HepG2 (cell line): ENCODE results near the gene ATP11A. TPM values are rescaled to one million over a fixed set of nuclear protein-coding genes. Genes with fewer than 3 reads are reported as not detected.
A peak's percentile ranks its signal among the peaks of the same experiment; 100 is the strongest.

Experiments
- ASH2L ChIP-seq: fragments of 300-600, 200-600 bp; sonication (generic); IDR thresholded peaks from 2 replicates; pipeline ENCODE4 v1.7.0; 2017; ENCODE audit warnings: low read depth, mild to moderate bottlenecking, moderate library complexity, mixed read lengths, low read length; ENCODE audit not compliant: insufficient read length
- FOXO4 ChIP-seq: sonication (generic); formaldehyde crosslinking; conservative IDR thresholded peaks from 2 replicates; pipeline ENCODE4 v1.8.1; 2023; ENCODE audit warnings: missing genetic modification reagents
- KDM3A ChIP-seq: IDR thresholded peaks from 2 replicates; pipeline ENCODE4 v1.6.1; 2018; ENCODE audit warnings: low read depth, missing compliant biosample characterization
- NCOR1 ChIP-seq: fragments of 200-600 bp; sonication (generic); IDR thresholded peaks from 2 replicates; pipeline ENCODE4 v1.7.0; 2017; ENCODE audit warnings: antibody characterized with exemption, low read length, borderline replicate concordance
- THAP7 ChIP-seq: sonication (generic); formaldehyde crosslinking; IDR thresholded peaks from 2 replicates; pipeline ENCODE4 v1.8.1; 2023; ENCODE audit warnings: mild to moderate bottlenecking, missing genetic modification reagents
- ZEB1 ChIP-seq: IDR thresholded peaks from 2 replicates; pipeline ENCODE4 v1.6.1; 2012; ENCODE audit warnings: mild to moderate bottlenecking, low read depth, inconsistent platforms; ENCODE audit not compliant: insufficient replicate concordance
- ZFP36L2 ChIP-seq: sonication (generic); formaldehyde crosslinking; IDR thresholded peaks from 2 replicates; pipeline ENCODE4 v1.4.0; 2020; ENCODE audit warnings: missing genetic modification reagents
- ZNF101 ChIP-seq: sonication (generic); formaldehyde crosslinking; IDR thresholded peaks from 2 replicates; pipeline ENCODE4 v1.4.0; 2020; ENCODE audit warnings: mild to moderate bottlenecking, low read depth, missing genetic modification reagents, borderline replicate concordance
- ZNF432 ChIP-seq: sonication (generic); formaldehyde crosslinking; IDR thresholded peaks from 2 replicates; pipeline ENCODE4 v1.5.0; 2020; ENCODE audit warnings: missing genetic modification reagents, mild to moderate bottlenecking, borderline replicate concordance
- ZNF44 ChIP-seq: sonication (generic); formaldehyde crosslinking; IDR thresholded peaks from 2 replicates; pipeline ENCODE4 v1.5.1; 2020; ENCODE audit warnings: mild to moderate bottlenecking, missing genetic modification reagents
- ZNF674 ChIP-seq: sonication (generic); formaldehyde crosslinking; IDR thresholded peaks from 2 replicates; pipeline ENCODE4 v1.5.0; 2020; ENCODE audit warnings: low read depth, mild to moderate bottlenecking, missing genetic modification reagents
- ZNF687 ChIP-seq: sonication (generic); formaldehyde crosslinking; IDR thresholded peaks from 2 replicates; pipeline ENCODE4 v1.5.1; 2020; ENCODE audit warnings: mild to moderate bottlenecking, missing genetic modification reagents, moderate library complexity
- ZNF792 ChIP-seq: IDR thresholded peaks from 2 replicates; pipeline ENCODE4 v1.6.1; 2016
- ZUFSP ChIP-seq: sonication (generic); formaldehyde crosslinking; IDR thresholded peaks from 2 replicates; pipeline ENCODE4 v1.9.0; 2021; ENCODE audit warnings: missing genetic modification reagents, mild to moderate bottlenecking, borderline replicate concordance
- polyA plus RNA-seq, 8 experiments: library from polyadenylated mRNA; depleted of rRNA in 3 of 8; stranded (reverse) in 7 of 8; unstranded in 1 of 8; fragments of >200 nt; fragmentation: Illumina TruSeq in 4 of 8; extraction: Trizol in 4 of 8; gene quantifications; 2 replicates each; pipeline versions ENCODE4 v1.2.1 to v1.2.3, GENCODE V29; 2011 to 2016; ENCODE audit warnings: low read depth in 4 of 8, missing spikeins in 1 of 8, mixed read lengths in 1 of 8; ENCODE audit not compliant: insufficient read depth in 1 of 8
- total RNA-seq, 5 experiments: library from RNA; depleted of rRNA; stranded (reverse); fragments of >200 nt; fragmentation: Illumina TruSeq; extraction: Trizol; gene quantifications; 2 replicates each; pipeline ENCODE4 v1.2.3, GENCODE V29; 2016; ENCODE audit warnings: low read depth in 1 of 5
- TF ChIP-seq, protein P1 (sequence below): sonication (generic); formaldehyde crosslinking; IDR thresholded peaks from 2 replicates; pipeline ENCODE4 v1.8.0; 2023; ENCODE audit warnings: mild to moderate bottlenecking, missing genetic modification reagents
- TF ChIP-seq, protein P2 (sequence below), 2 experiments: IDR thresholded peaks; 2 replicates each; pipeline ENCODE4 v1.6.1; 2011 to 2012; ENCODE audit warnings: low read length in 2 of 2, borderline replicate concordance in 1 of 2, low read depth in 1 of 2, mild to moderate bottlenecking in 1 of 2, moderate library complexity in 1 of 2

The ATP11A gene
- total and polyA plus RNA-seq, 2 of the 13 experiments (the other 11 are each of a cell fraction or from before 2014, with no cell fraction given) = 18.4 to 20.1 TPM

DNA sequence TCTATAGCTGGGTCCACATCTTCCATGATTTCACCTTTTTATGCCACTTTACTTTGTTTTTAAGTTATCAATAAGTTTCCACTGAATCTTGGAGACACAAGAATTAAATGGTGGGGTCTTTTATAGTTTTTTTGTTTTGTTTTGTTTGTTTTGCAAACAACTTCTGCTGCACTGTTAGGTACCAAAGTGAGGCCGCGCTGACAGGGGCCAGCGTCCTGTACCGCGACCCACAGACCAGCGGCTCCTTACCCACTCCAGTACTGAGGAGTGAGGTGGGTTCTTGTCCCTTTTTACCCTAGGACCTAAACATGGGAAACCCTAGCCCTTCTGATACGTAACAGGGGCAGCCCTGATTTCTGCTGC lies 203.3 kb downstream of the ATP11A start (continued):
- TF ChIP-seq, protein P1, sequence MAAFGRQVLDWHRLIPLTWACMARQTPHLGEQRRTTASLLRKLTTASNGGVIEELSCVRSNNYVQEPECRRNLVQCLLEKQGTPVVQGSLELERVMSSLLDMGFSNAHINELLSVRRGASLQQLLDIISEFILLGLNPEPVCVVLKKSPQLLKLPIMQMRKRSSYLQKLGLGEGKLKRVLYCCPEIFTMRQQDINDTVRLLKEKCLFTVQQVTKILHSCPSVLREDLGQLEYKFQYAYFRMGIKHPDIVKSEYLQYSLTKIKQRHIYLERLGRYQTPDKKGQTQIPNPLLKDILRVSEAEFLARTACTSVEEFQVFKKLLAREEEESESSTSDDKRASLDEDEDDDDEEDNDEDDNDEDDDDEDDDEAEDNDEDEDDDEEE (CRISPR knock-in tag) = no peak
- TF ChIP-seq ZNF687 (CRISPR knock-in tag) (0 out of 2 replicates have a peak, but pooled peaks have one; percentile 8), ASH2L (peak; percentile 53), ZNF101 (no peak), ZEB1 (peak; percentile 56), NCOR1 (peak; percentile 74), KDM3A (no peak), ZUFSP (CRISPR knock-in tag) (no peak), ZNF674 (CRISPR knock-in tag) (0 out of 2 replicates have a peak, but pooled peaks have one; percentile 51), ZNF44 (CRISPR knock-in tag) (0 out of 2 replicates have a peak, but pooled peaks have one; percentile 26), ZFP36L2 (no peak), THAP7 (CRISPR knock-in tag) (0 out of 2 replicates have a peak, but pooled peaks have one; percentile 17), ZNF432 (no peak), ZNF792 (peak; percentile 1; the same call in 1 of the 2 replicates), FOXO4 (CRISPR knock-in tag) (no peak)
- TF ChIP-seq, protein P2, sequence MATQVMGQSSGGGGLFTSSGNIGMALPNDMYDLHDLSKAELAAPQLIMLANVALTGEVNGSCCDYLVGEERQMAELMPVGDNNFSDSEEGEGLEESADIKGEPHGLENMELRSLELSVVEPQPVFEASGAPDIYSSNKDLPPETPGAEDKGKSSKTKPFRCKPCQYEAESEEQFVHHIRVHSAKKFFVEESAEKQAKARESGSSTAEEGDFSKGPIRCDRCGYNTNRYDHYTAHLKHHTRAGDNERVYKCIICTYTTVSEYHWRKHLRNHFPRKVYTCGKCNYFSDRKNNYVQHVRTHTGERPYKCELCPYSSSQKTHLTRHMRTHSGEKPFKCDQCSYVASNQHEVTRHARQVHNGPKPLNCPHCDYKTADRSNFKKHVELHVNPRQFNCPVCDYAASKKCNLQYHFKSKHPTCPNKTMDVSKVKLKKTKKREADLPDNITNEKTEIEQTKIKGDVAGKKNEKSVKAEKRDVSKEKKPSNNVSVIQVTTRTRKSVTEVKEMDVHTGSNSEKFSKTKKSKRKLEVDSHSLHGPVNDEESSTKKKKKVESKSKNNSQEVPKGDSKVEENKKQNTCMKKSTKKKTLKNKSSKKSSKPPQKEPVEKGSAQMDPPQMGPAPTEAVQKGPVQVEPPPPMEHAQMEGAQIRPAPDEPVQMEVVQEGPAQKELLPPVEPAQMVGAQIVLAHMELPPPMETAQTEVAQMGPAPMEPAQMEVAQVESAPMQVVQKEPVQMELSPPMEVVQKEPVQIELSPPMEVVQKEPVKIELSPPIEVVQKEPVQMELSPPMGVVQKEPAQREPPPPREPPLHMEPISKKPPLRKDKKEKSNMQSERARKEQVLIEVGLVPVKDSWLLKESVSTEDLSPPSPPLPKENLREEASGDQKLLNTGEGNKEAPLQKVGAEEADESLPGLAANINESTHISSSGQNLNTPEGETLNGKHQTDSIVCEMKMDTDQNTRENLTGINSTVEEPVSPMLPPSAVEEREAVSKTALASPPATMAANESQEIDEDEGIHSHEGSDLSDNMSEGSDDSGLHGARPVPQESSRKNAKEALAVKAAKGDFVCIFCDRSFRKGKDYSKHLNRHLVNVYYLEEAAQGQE (IDR thresholded peaks at IDR 0.05; ENCODE audit: borderline replicate concordance in 1 of 2, low read depth in 1 of 2, low read length in 2 of 2) = 0 out of 4 replicates have a peak, but pooled peaks of 1 of the 2 experiments have one; percentile 2
